ENCODE data around the gene PLK1. TPM values are rescaled to one million over a fixed set of nuclear protein-coding genes. Genes with fewer than 3 reads are reported as not detected.
A peak's percentile ranks its signal among the peaks of the same experiment; 100 is the strongest.

PLK1 gene
- total and polyA plus RNA-seq, 2 experiments from 2014 or later, result 69.0 to 141 TPM

- H3K27me3 Mint-ChIP-seq (ENCODE audit: insufficient read depth, low read depth, poor library complexity), result peaks cover 9% of the 10 kb centered on the region
- H4K20me1 ChIP-seq (replicated peaks; ENCODE audit: insufficient read depth), result no peaks in the 10 kb centered on the region
- 0 out of 2 replicates have a peak overlapping the region, but pooled peaks have one; percentile 14 for H3K27ac ChIP-seq (ENCODE audit: low read depth)
- ATAC-seq, result peak; percentile 90
- H3K9me2 ChIP-seq (ENCODE audit: insufficient read depth), result 0 out of 2 replicates have a peak, but pooled peaks cover 3% of the 10 kb centered on the region
- H3K4me1 ChIP-seq (ENCODE audit: insufficient read depth), result peaks cover 6% of the 10 kb centered on the region; the same call in 1 of the 2 replicates
- H3K36me3 Mint-ChIP-seq (ENCODE audit: low read depth), result no peaks in the 10 kb centered on the region
- no peaks in the 10 kb centered on the region for H3K36me3 ChIP-seq (ENCODE audit: insufficient read depth)
- no peaks in the 10 kb centered on the region for H3K27me3 ChIP-seq (ENCODE audit: insufficient read depth)
- H3F3A ChIP-seq (replicated peaks; ENCODE audit: low read depth), result no peaks in the 10 kb centered on the region
- DNase-seq (ENCODE audit: low spot score), result peak; percentile 81
- peak overlapping the region; percentile 45; the same call in 1 of the 2 replicates for H3K4me2 ChIP-seq
- H3K79me2 ChIP-seq (replicated peaks; ENCODE audit: insufficient read depth), result no peaks in the 10 kb centered on the region
- H3K4me1 Mint-ChIP-seq, result peaks cover 11% of the 10 kb centered on the region
- H3K4me3 ChIP-seq, result no peak overlapping the region
- no peak for TF ChIP-seq REST (IDR thresholded peaks at IDR 0.05; ENCODE audit: unreplicated experiment)
- no peak for TF ChIP-seq CREB1 (CRISPR knock-in tag; IDR thresholded peaks at IDR 0.05; ENCODE audit: low read depth)
- no peak for TF ChIP-seq ZNF331 (CRISPR knock-in tag; IDR thresholded peaks at IDR 0.05; ENCODE audit: low read depth)
- TF ChIP-seq ETS1 (IDR thresholded peaks at IDR 0.05), result no peak
- no peak for TF ChIP-seq JUNB (IDR thresholded peaks at IDR 0.05; ENCODE audit: unreplicated experiment)
- TF ChIP-seq EZH2 (IDR thresholded peaks at IDR 0.05; ENCODE audit: low read depth, unreplicated experiment), result no peak
- TF ChIP-seq EZH2phosphoT487 (IDR thresholded peaks at IDR 0.05; ENCODE audit: unreplicated experiment), result no peak
- TF ChIP-seq POLR2AphosphoS5 (IDR thresholded peaks at IDR 0.05; ENCODE audit: low read depth), result no peak; the same call in 1 of the 2 replicates
- no peak for TF ChIP-seq CTCF (conservative IDR thresholded peaks at IDR 0.05; ENCODE audit: low read depth in 2 of 2)
- TF ChIP-seq NANOG (IDR thresholded peaks at IDR 0.05; ENCODE audit: borderline replicate concordance), result no peak
- TF ChIP-seq ZNF114 (CRISPR knock-in tag; IDR thresholded peaks at IDR 0.05), result no peak
- no peak for TF ChIP-seq STAT1 (IDR thresholded peaks at IDR 0.05; ENCODE audit: unreplicated experiment)
- no peak for TF ChIP-seq ZNF462 (CRISPR knock-in tag; IDR thresholded peaks at IDR 0.05)
- peak overlapping the region; percentile 72 for H3K27ac Mint-ChIP-seq
- no peak overlapping the region for H3K4me3 Mint-ChIP-seq
- peak overlapping the region; percentile 82 for H2AFZ ChIP-seq
- H3K9me3 Mint-ChIP-seq, result no peaks in the 10 kb centered on the region
Observed at GRCh38 chr16:23729503-23730424, 51.1 kb downstream of the PLK1 start.
